ENCODE data around the gene OR51D1. TPM values are rescaled to one million over a fixed set of nuclear protein-coding genes. Genes with fewer than 3 reads are reported as not detected.

The OR51D1 gene
- total RNA-seq, 1 experiment from 2014 or later: not detected

- H3K4ac ChIP-seq (ENCODE audit: low read depth, low read length): no peak within 1 kb of the TSS
- no peak within 1 kb of the TSS for H4K5ac ChIP-seq (ENCODE audit: insufficient read length, low read depth, low read length)
- no peak within 1 kb of the TSS for H3T11ph ChIP-seq (ENCODE audit: low read length)
- H3K79me1 ChIP-seq (ENCODE audit: insufficient read depth, low read depth, low read length, poor library complexity, severe bottlenecking): no peaks in the 10 kb centered on the region
- no CpG with 5 or more reads among the region's 3 CpGs for WGBS (ENCODE audit: extremely low coverage, insufficient read length, low lambda C conversion rate)
- H3K27me3 ChIP-seq (ENCODE audit: insufficient read depth, low read length): no peaks in the 10 kb centered on the region
- H2AFZ ChIP-seq (ENCODE audit: low read length): no peak within 1 kb of the TSS
- H3K4me2 ChIP-seq (ENCODE audit: insufficient read depth, insufficient read length, low read length): no peak within 1 kb of the TSS
- no peak within 1 kb of the TSS for H2BK5ac ChIP-seq (ENCODE audit: insufficient read length, low read length)
- no peaks in the 10 kb centered on the region for H3K79me2 ChIP-seq (ENCODE audit: insufficient read depth, low read length)
- Mint-ChIP-seq H3K27ac (no peak within 1 kb of the TSS; a peak in 1 of 7 replicates), H3K4me3 (no peak within 1 kb of the TSS), H3K27me3 (ENCODE audit: low read depth) (peaks cover 1% of the 10 kb centered on the region), H3K36me3 (ENCODE audit: insufficient read depth in 1 of 3, low read depth in 3 of 3) (no peaks in the 10 kb centered on the region), H3K9me3 (no peaks in the 10 kb centered on the region), H3K4me1 (peaks cover 3 to 11% of the 10 kb centered on the region in 2 experiments; a peak in 3 of 4 replicates)
- no peaks in the 10 kb centered on the region for H4K20me1 ChIP-seq (ENCODE audit: control insufficient read depth, insufficient read depth, insufficient read length)
- no peak for TF ChIP-seq CTCF (conservative IDR thresholded peaks at IDR 0.05)
- DNase-seq: no peak
- H3K23ac ChIP-seq (ENCODE audit: insufficient read length, low read depth, low read length): no peak within 1 kb of the TSS
- no peak within 1 kb of the TSS for H2BK20ac ChIP-seq (ENCODE audit: low read depth, low read length, poor library complexity, severe bottlenecking)
- no peak within 1 kb of the TSS for H3K9ac ChIP-seq (ENCODE audit: extremely low read depth, insufficient read length, low read length)
- H2AK5ac ChIP-seq (ENCODE audit: insufficient read length, low read length): no peak within 1 kb of the TSS
- H3K9me3 ChIP-seq (ENCODE audit: control insufficient read depth, low read depth, low read length): no peaks in the 10 kb centered on the region
- no peak within 1 kb of the TSS for H3K27ac ChIP-seq (ENCODE audit: insufficient read length, low read depth, low read length)
- no peak within 1 kb of the TSS for H3K56ac ChIP-seq (ENCODE audit: insufficient read length, low read depth, low read length)
- H3K14ac ChIP-seq (ENCODE audit: insufficient read depth, low read length): no peak within 1 kb of the TSS
- H2BK120ac ChIP-seq (ENCODE audit: low read depth, low read length, poor library complexity, severe bottlenecking): no peak within 1 kb of the TSS
- no peaks in the 10 kb centered on the region for H3K23me2 ChIP-seq (ENCODE audit: insufficient read length, low read depth, low read length, poor library complexity, severe bottlenecking)
- H3K18ac ChIP-seq (ENCODE audit: insufficient read length, low read depth, low read length): no peak within 1 kb of the TSS
- H2BK15ac ChIP-seq (ENCODE audit: low read depth, low read length): no peak within 1 kb of the TSS
- H4K91ac ChIP-seq (ENCODE audit: insufficient read length, low read depth, low read length): no peak within 1 kb of the TSS
- no peak within 1 kb of the TSS for H2BK12ac ChIP-seq (ENCODE audit: insufficient read length, low read depth, low read length)
- H4K8ac ChIP-seq (replicated peaks; ENCODE audit: insufficient read length, low read depth, low read length): no peak within 1 kb of the TSS
- H3K4me1 ChIP-seq (ENCODE audit: insufficient read depth, low read length): no peaks in the 10 kb centered on the region
Measured at GRCh38 chr11:4643682-4644081, 6.4 kb downstream of the OR51D1 start, which contains the start of gene OR51E1. OR51E1 (plus strand) TSS chr11:4643982; CDS start chr11:4652527, 8,545 bp downstream.
